GM12878 (cell line): Measurements from ENCODE around the gene SRPK2. TPM values are rescaled to one million over a fixed set of nuclear protein-coding genes. Genes with fewer than 3 reads are reported as not detected.

ENCODE experiments used
- ATAC-seq: fragments of 200-7000 bp; cut with Tn5 transposase; 3 replicates; pipeline ENCODE4 v1.9.1; 2020; ENCODE audit warnings: mild to moderate bottlenecking, moderate library complexity
- BruUV-seq: library from RNA; stranded (reverse); fragments of 400-500 nt; replicated peaks from 2 replicates; lab custom pipeline; 2021; lab: Mats Ljungman, UMichigan
- CTCF ChIA-PET: fragments of 300-600 bp; sonication (Branson Sonifier 250); formaldehyde crosslinking; extraction: SDS; loops from one replicate; lab custom pipeline; 2021; ENCODE audit warnings: inconsistent platforms; lab: Yijun Ruan, JAX
- POLR2A ChIA-PET: fragments of 350-600 bp; formaldehyde crosslinking; extraction: SDS; loops from one replicate; lab custom pipeline; 2021; ENCODE audit warnings: inconsistent platforms; lab: Charles Lee
- RAD21 ChIA-PET: fragments of 300-600 bp; sonication (Branson Sonifier 250); formaldehyde crosslinking; loops from one replicate; lab custom pipeline; 2023; ENCODE audit warnings: antibody characterized with exemption; ENCODE audit not compliant: unreplicated experiment; lab: Charles Lee
- SMC1A ChIA-PET: fragments of 300-600 bp; sonication (Branson Sonifier 250); formaldehyde crosslinking; loops from one replicate; lab custom pipeline; 2023; ENCODE audit not compliant: unreplicated experiment, uncharacterized antibody; lab: Charles Lee
- DNase-seq: peaks from one replicate; pipeline ENCODE4 v3.0.0-alpha.2; 2011; ENCODE audit warnings: low read depth, low spot score
- FAIRE-seq: peaks from 3 replicates; lab custom pipeline; 2011; peaks lifted over from hg19 to GRCh38; lab: Jason Lieb, UNC
- H2AFZ ChIP-seq: 2 replicates; pipeline ENCODE4 v1.6.0; 2011; ENCODE audit warnings: low read depth, low read length, control low read depth; ENCODE audit not compliant: control insufficient read depth
- H3K27ac ChIP-seq: 2 replicates; pipeline ENCODE4 v1.5.1; 2011; ENCODE audit warnings: control low read depth; ENCODE audit not compliant: control insufficient read depth, insufficient read depth
- H3K27me3 ChIP-seq, 2 experiments: replicated peaks in 1 of 2; 2 replicates each; pipeline versions ENCODE4 v1.6.0 to v1.6.1; 2011; ENCODE audit warnings: low read length in 1 of 2; ENCODE audit not compliant: control insufficient read depth in 2 of 2, insufficient read depth in 2 of 2
- H3K36me3 ChIP-seq, 2 experiments: 2 replicates each; pipeline ENCODE4 v1.5.1; 2011; ENCODE audit warnings: low read length in 1 of 2; ENCODE audit not compliant: control insufficient read depth in 2 of 2, insufficient read depth in 2 of 2
- H3K4me1 ChIP-seq: 2 replicates; pipeline ENCODE4 v1.6.1; 2011; ENCODE audit warnings: mild to moderate bottlenecking, low read length, moderate library complexity, mixed read lengths; ENCODE audit not compliant: control insufficient read depth, insufficient read depth
- H3K4me2 ChIP-seq: 2 replicates; pipeline ENCODE4 v1.6.0; 2011; ENCODE audit warnings: control low read depth; ENCODE audit not compliant: control insufficient read depth, insufficient read depth
- H3K4me3 ChIP-seq: fragments of 200-600 bp; sonication (generic); 2 replicates; pipeline ENCODE4 v1.5.1; 2016
- H3K79me2 ChIP-seq: 2 replicates; pipeline ENCODE4 v1.6.0; 2011; ENCODE audit warnings: low read length; ENCODE audit not compliant: control insufficient read depth, insufficient read depth
- H3K9ac ChIP-seq: 2 replicates; pipeline ENCODE4 v1.8.0; 2011; ENCODE audit warnings: low read length, control low read depth, mixed read lengths; ENCODE audit not compliant: control insufficient read depth, insufficient read depth
- H3K9me3 ChIP-seq: replicated peaks from 3 replicates; pipeline ENCODE4 v1.5.1; 2011; ENCODE audit warnings: mild to moderate bottlenecking, low read length; ENCODE audit not compliant: control insufficient read depth, insufficient read depth
- H4K20me1 ChIP-seq: 2 replicates; pipeline ENCODE4 v1.6.0; 2011; ENCODE audit not compliant: control insufficient read depth, insufficient read depth
- CREB1 ChIP-seq: IDR thresholded peaks from 2 replicates; pipeline ENCODE4 v1.6.1; 2012; ENCODE audit warnings: low read depth, mild to moderate bottlenecking, inconsistent platforms
- CTCF ChIP-seq, 3 experiments: IDR thresholded peaks in 2 of 3; conservative IDR thresholded peaks in 1 of 3; 2 replicates each; pipeline ENCODE4 v1.5.1; 2011; ENCODE audit warnings: low read depth in 3 of 3, low read length in 3 of 3, mild to moderate bottlenecking in 3 of 3, control low read depth in 2 of 3, moderate library complexity in 2 of 3, inconsistent platforms in 1 of 3, mixed read lengths in 1 of 3; ENCODE audit not compliant: control insufficient read depth in 2 of 3, insufficient read depth in 1 of 3; ENCODE audit errors: extremely low read depth in 1 of 3
- KAT2A ChIP-seq: conservative IDR thresholded peaks from 2 replicates; pipeline ENCODE4 v1.6.1; 2011; ENCODE audit warnings: low read depth, low read length; ENCODE audit not compliant: control insufficient read depth
- KLF5 ChIP-seq: fragments of 450-650 bp; IDR thresholded peaks from 2 replicates; pipeline ENCODE4 v1.6.1; 2014; ENCODE audit warnings: mild to moderate bottlenecking; ENCODE audit not compliant: partially characterized antibody
- MLLT1 ChIP-seq: fragments of 450-650 bp; IDR thresholded peaks from 2 replicates; pipeline ENCODE4 v1.6.1; 2016; ENCODE audit warnings: mild to moderate bottlenecking
- MYB ChIP-seq: fragments of 150-350 bp; IDR thresholded peaks from 2 replicates; pipeline ENCODE4 v1.6.1; 2014; ENCODE audit warnings: mild to moderate bottlenecking, low read depth, low read length, borderline replicate concordance
- NKRF ChIP-seq: fragments of 450-650 bp; conservative IDR thresholded peaks from 2 replicates; pipeline ENCODE4 v1.6.1; 2017; ENCODE audit warnings: mild to moderate bottlenecking, moderate library complexity
- NR2F1 ChIP-seq: fragments of 450-650 bp; conservative IDR thresholded peaks from 2 replicates; pipeline ENCODE4 v1.6.1; 2017; ENCODE audit warnings: mild to moderate bottlenecking
- POLR2A ChIP-seq: IDR thresholded peaks from 2 replicates; pipeline ENCODE4 v1.6.1; 2011; ENCODE audit warnings: low read depth, mild to moderate bottlenecking, low read length
- POLR2AphosphoS5 ChIP-seq: IDR thresholded peaks from 2 replicates; pipeline ENCODE4 v1.6.1; 2011; ENCODE audit warnings: mild to moderate bottlenecking, low read length, inconsistent platforms
- RB1 ChIP-seq: fragments of 450-650 bp; formaldehyde crosslinking; IDR thresholded peaks from 2 replicates; pipeline ENCODE4 v1.6.1; 2017; ENCODE audit warnings: mild to moderate bottlenecking, borderline replicate concordance
- SKIL ChIP-seq: fragments of 450-650 bp; IDR thresholded peaks from 2 replicates; pipeline ENCODE4 v1.6.1; 2017; ENCODE audit warnings: mild to moderate bottlenecking, low read depth, inconsistent platforms; ENCODE audit not compliant: poor library complexity, severe bottlenecking
- SMC3 ChIP-seq: IDR thresholded peaks from 2 replicates; pipeline ENCODE4 v1.6.1; 2011; ENCODE audit warnings: low read length, improper control_type of control experiment, borderline replicate concordance
- ZNF24 ChIP-seq: fragments of 450-650 bp; IDR thresholded peaks from 2 replicates; pipeline ENCODE4 v1.6.1; 2017; ENCODE audit warnings: antibody characterized with exemption, mild to moderate bottlenecking
- WGBS: methylation state at CpG from one replicate; pipeline ENCODE4 v1.1.6; 2016; ENCODE audit warnings: low lambda C conversion rate; ENCODE audit not compliant: insufficient replicate concordance, insufficient coverage; ENCODE audit errors: missing lambda C conversion rate; 5-methylcytosine and 5-hydroxymethylcytosine counted together
- in situ Hi-C: fragments of 300-500 bp; cut with MboI; formaldehyde crosslinking; loops from 9 replicates; pipeline ENCODE4 v1.14.3; 2018; ENCODE audit warnings: mixed read lengths
- intact Hi-C: fragments of 100-400 bp; cut with micrococcal nuclease; formaldehyde crosslinking; loops from one replicate; pipeline ENCODE4 v1.14.2; 2022; ENCODE audit not compliant: unreplicated experiment
- polyA plus RNA-seq, 11 experiments: library from polyadenylated mRNA; depleted of rRNA in 4 of 11; unstranded in 6 of 11; stranded (reverse) in 5 of 11; fragments of >200 nt; fragmentation: Nextera tagmentation in 4 of 11; fragmentation: Illumina TruSeq in 1 of 11; extraction: Ambion mirVana in 4 of 11; extraction: Trizol in 1 of 11; gene quantifications; 1 replicate in 1 of 11; 2 replicates in 10 of 11; pipeline versions ENCODE4 v1.2.1 to v1.2.3, GENCODE V29; 2011 to 2016; ENCODE audit warnings: inconsistent platforms in 2 of 11, missing spikeins in 2 of 11, low read depth in 1 of 11
- total RNA-seq, 4 experiments: library from RNA; depleted of rRNA in 3 of 4; stranded (reverse); fragments of >200 nt in 3 of 4; fragmentation: Illumina TruSeq in 1 of 4; extraction: Trizol in 1 of 4; gene quantifications; 2 replicates each; pipeline versions ENCODE4 v1.2.1 to v1.2.3, GENCODE V29; 2013 to 2021

SRPK2 gene
- total and polyA plus RNA-seq, 10 of the 15 experiments (the other 5 are each of a cell fraction or from before 2014, with no cell fraction given) = 13.2 to 32.8 (median 24.5) TPM

- TF ChIP-seq CREB1 (no peak), NR2F1 (no peak), CTCF (IDR thresholded peaks at IDR 0.05 in 2 of 3, conservative IDR thresholded peaks at IDR 0.05 in 1 of 3; ENCODE audit: control insufficient read depth in 2 of 3, extremely low read depth in 1 of 3, insufficient read depth in 1 of 3, low read depth in 3 of 3, low read length in 3 of 3) (no peak), MLLT1 (no peak), POLR2AphosphoS5 (peak; percentile 25; the same call in 1 of the 2 replicates), SKIL (no peak), POLR2A (peak; percentile 28; the same call in 1 of the 2 replicates), NKRF (no peak), KLF5 (no peak), MYB (no peak), KAT2A (no peak), SMC3 (no peak), ZNF24 (no peak), RB1 (no peak)
- Histone ChIP-seq H4K20me1 (no peaks in the 10 kb centered on the region), H3K79me2 (no peaks in the 10 kb centered on the region), H3K9me3 (no peaks in the 10 kb centered on the region), H3K36me3 (peaks cover 6 to 41% of the 10 kb centered on the region in 2 experiments), H3K4me3 (no peak overlapping the region), H2AFZ (no peak overlapping the region), H3K4me1 (no peaks in the 10 kb centered on the region), H3K9ac (no peak overlapping the region), H3K27me3 (no peaks in the 10 kb centered on the region), H3K27ac (no peak overlapping the region), H3K4me2 (no peak overlapping the region)
- POLR2A ChIA-PET = interaction anchor here (0.6 to 1.2 kb wide), 3 partner anchors 14 to 177 kb away, joined by 3 to 4 read pairs (median 4); no protein-coding TSS in a partner anchor
- no TSS peak for BruUV-seq
- CTCF ChIA-PET = interaction anchor here (1.1 to 1.5 kb wide), 2 partner anchors 131 to 190 kb away, joined by 3 to 5 read pairs; no protein-coding TSS in a partner anchor
- SMC1A ChIA-PET = interaction anchor here (0.6 to 1.8 kb wide), 9 partner anchors 13 to 477 kb away, joined by 3 to 5 read pairs (median 3); no protein-coding TSS in a partner anchor
- RAD21 ChIA-PET = interaction anchor here (0.7 to 1.0 kb wide), 2 partner anchors 133 to 186 kb away, joined by 3 read pairs; no protein-coding TSS in a partner anchor
- DNase-seq (no peak), ATAC-seq (peak; percentile 24), FAIRE-seq (no peak)
- in situ Hi-C loops = no loop called here
- intact Hi-C loops = no loop called here
- 87% methylated on average over 11 of the region's 11 CpGs for WGBS
Observed at GRCh38 chr7:105112440-105113418, 276.0 kb downstream of the SRPK2 start.
